ENCODE data around the gene CDC42EP1.
"Not testable (repeated sequence)": the region's sequence is repeated elsewhere in the genome, so short reads cannot be mapped to it uniquely, and the experiment has no call there.

The CDC42EP1 gene

GRCh38 chr22:37559901-37560607 is at the start of gene CDC42EP1:
CDC42EP1 (plus strand) TSS chr22:37560480; CDS start chr22:37566350, 5,870 bp downstream.
- no peak for DNase-seq (ENCODE audit: low spot score)

- no peak for DNase-seq (ENCODE audit: low spot score)
Measured at GRCh38 chr22:37511395-37512104, 48.7 kb upstream of the CDC42EP1 start.

- no peak for DNase-seq (ENCODE audit: low spot score)
Measured at GRCh38 chr22:37514526-37515051, 45.7 kb upstream of the CDC42EP1 start.

GRCh38 chr22:37515901-37516300 is 44.4 kb upstream of the CDC42EP1 start:
- no peak for DNase-seq (ENCODE audit: low spot score)

GRCh38 chr22:37516456-37516855 is 43.8 kb upstream of the CDC42EP1 start:
- no peak for DNase-seq (ENCODE audit: low spot score)

- DNase-seq (ENCODE audit: low spot score), result no peak
Measured at GRCh38 chr22:37517826-37518450, 42.3 kb upstream of the CDC42EP1 start.

GRCh38 chr22:37518509-37519267 is 41.6 kb upstream of the CDC42EP1 start:
- no peak for DNase-seq (ENCODE audit: low spot score)

- peak; percentile 77 for DNase-seq (ENCODE audit: low spot score)
Measured at GRCh38 chr22:37519268-37520195, 40.7 kb upstream of the CDC42EP1 start, which contains the start of gene CARD10. CARD10 (minus strand) TSS chr22:37519415; CDS start chr22:37519200, 215 bp downstream.

GRCh38 chr22:37520776-37521191 is 39.5 kb upstream of the CDC42EP1 start:
- no peak for DNase-seq (ENCODE audit: low spot score)

- DNase-seq (ENCODE audit: low spot score), result no peak
Measured at GRCh38 chr22:37521236-37521739, 39.0 kb upstream of the CDC42EP1 start.

GRCh38 chr22:37522482-37522881 is 37.8 kb upstream of the CDC42EP1 start:
- no peak for DNase-seq (ENCODE audit: low spot score)

- DNase-seq (ENCODE audit: low spot score), result no peak
Measured at GRCh38 chr22:37525073-37525745, 35.1 kb upstream of the CDC42EP1 start.

- no peak for DNase-seq (ENCODE audit: low spot score)
Measured at GRCh38 chr22:37525746-37526350, 34.4 kb upstream of the CDC42EP1 start.

- DNase-seq (ENCODE audit: low spot score), result no peak
Measured at GRCh38 chr22:37526376-37526775, 33.9 kb upstream of the CDC42EP1 start.

- not testable (repeated sequence) for DNase-seq (ENCODE audit: low spot score)
Measured at GRCh38 chr22:37527081-37527752, 33.1 kb upstream of the CDC42EP1 start.

- not testable (repeated sequence) for DNase-seq (ENCODE audit: low spot score)
Measured at GRCh38 chr22:37527952-37528351, 32.3 kb upstream of the CDC42EP1 start.

- DNase-seq (ENCODE audit: low spot score), result no peak
Measured at GRCh38 chr22:37529652-37530345, 30.5 kb upstream of the CDC42EP1 start.

GRCh38 chr22:37533995-37534394 is 26.3 kb upstream of the CDC42EP1 start:
- DNase-seq (ENCODE audit: low spot score), result no peak
